NCI-H187 treated with DMSO at 0.1 percent for 48 hours (cell line): ENCODE results near the gene MYO1H.
A peak's percentile ranks its signal among the peaks of the same experiment; 100 is the strongest.
"Not testable (repeated sequence)": the region's sequence is repeated elsewhere in the genome, so short reads cannot be mapped to it uniquely, and the experiment has no call there.

Experiments used
- DNase-seq: peaks from one replicate; lab custom pipeline; 2025; lab: John Stamatoyannopoulos, UW

The MYO1H gene

DNA sequence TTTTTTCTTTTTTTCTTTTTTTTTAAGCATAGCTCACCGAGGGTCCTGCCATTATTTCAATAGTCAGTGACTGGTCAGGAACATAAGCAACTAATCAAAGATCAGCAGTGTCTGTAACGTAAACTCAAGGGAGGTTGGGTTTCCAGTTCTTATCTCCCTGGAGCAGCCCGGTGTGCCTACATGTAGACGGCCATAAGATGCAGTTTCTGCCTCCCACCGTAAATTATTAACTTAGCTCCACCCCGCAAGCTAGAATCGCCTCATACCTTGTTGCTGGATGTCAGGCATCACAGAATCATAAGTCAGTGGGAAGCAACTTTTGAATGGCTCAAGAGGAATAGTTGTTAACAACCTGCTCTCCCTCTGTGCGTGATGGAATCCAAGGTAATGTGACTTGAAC lies at the start of gene MYO1H:
TSS of gene MYO1H (plus strand) at position 312 of the 400 bp plus-strand sequence. CDS start at position 373, 61 bp downstream.
- DNase-seq: no peak

DNA sequence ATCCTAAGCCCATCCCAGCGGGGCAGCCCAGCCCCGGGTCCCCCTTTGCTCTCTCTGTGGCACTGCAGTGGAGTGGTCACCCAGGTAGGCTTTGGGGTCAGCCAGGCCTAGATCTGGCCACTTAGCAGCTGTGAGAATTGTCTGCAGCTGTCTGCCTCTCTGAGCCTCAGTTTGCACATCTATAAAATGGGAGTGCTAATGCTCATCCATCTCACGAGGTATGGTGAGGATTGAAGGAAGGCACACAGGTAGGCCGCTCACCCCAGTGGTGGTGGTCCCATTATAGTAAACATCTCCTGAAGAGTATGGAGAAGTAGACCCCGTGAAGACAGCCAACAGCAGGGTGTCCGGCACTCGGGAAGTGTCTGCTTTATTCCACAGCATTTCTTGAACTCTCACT lies 47.9 kb upstream of the MYO1H start:
- no peak for DNase-seq

DNA sequence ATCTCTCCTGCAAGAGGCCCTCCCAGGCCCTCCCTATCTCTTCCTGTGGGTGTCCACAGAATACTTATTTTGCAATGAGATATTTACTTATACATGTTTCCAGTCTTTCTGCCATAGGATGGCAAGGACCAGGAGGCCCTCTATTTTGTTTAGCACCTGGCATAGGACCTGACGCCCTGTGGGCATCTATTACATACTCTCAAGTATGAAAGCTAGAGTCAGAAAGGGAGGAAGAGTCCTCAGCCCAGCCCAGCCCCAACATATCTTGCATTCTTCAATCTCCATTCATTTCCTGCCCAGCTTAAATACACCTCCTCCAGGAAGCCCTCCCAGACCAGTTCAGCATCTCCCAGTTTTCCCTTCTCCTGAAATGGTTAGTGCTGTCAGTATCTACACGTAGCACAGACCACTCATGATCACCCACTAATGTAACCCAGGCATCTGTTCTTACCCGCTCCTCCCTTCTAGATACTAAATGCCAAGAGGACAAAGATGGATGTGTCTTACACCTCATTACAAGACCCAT lies 46.0 kb upstream of the MYO1H start:
- DNase-seq: no peak

DNA sequence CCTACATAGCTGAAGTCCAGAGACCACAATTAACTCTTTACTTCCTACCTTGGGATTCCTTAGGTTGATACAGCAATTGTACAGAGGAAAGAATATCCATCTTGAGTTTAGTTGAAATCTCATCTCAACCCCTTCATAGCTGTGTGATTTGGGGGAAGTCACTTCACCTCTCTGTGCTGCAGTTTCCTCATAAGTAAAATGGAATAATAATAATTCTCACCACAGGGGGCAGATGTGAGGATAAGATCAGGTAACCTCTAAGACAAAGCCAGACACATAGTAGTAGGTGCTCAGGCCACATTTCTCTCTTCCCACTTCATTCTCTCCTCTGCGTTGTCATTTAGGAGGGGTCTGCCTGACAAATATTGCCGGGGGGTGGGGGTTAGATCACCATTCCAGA lies 45.3 kb upstream of the MYO1H start:
- no peak for DNase-seq

DNA sequence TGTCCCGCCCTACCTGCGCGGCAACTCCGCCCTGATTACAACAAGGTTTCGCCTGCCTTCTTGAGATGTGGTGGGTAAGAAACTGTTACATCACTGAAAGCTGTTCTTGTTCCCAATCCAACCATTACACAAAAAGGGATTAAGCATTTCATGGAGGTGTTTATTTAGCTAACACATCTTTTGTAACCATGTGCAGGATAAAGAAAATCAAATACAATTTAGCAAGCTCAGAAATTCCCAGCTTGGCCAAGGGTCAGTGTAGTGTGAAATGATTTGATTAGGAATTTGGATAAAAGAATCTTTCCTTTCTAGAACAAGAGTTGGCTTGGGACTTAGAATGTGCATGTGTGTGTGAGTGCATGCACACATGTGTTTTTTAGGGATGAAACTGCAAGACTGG lies 44.9 kb upstream of the MYO1H start:
- DNase-seq: no peak

DNA sequence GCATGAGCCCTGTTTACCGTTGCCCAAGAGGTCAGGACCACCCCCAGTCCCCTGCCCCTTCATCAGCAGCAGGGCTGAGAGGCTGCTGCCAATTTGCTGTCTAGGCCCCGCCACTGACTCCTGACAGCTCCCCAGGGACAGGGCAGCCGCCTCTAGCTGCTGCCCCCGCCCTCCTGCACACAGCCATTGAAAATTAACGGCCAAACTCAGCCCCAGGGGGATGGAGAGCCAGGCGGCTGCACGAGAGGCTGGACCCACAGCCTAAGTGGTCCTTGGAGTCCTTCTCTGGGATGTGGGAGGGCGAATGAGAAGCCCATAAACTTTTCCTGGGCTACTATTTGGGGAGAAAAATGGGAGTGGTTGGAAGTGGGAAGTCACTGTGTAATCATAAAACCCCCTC lies 43.2 kb upstream of the MYO1H start:
- peak; percentile 62 for DNase-seq

DNA sequence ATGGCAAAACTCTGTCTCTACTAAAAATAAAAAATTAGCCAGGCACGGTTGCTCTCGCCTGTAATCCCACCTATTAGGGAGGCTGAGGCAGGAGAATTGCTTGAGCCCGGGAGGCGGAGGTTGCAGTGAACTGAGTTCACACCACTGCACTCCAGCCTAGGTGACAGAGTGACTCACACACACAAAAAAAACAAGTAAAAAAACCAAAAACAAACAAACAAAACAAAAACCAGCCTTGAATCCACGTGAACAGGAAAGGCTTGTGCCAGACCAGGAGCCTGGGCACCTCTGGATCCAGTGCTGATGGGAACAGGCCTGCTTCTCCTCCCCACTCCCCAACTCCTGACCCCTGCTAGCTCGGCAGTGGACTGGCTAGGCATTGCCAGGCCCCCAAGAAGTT lies 42.2 kb upstream of the MYO1H start:
- DNase-seq: no peak

DNA sequence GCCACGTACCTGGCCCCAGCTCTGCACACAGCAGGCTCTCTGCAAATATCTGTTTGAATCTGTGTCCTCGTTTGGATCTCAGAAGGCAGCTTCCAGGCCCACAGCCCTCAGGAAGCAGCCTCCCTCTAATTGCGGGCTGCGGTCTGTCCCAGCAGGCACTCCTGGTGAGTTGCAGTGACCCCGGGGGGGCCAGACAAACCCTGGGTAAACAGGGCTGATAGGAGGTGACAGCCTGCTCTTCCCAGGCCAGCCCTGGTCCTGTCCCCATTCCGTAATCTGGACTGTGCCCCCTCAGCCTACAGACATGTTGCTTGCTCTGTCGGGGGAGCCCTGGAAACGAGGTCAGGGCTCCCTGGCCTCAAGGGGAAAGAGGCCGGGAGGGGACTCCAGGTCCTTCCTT lies 40.6 kb upstream of the MYO1H start:
- DNase-seq: no peak

DNA sequence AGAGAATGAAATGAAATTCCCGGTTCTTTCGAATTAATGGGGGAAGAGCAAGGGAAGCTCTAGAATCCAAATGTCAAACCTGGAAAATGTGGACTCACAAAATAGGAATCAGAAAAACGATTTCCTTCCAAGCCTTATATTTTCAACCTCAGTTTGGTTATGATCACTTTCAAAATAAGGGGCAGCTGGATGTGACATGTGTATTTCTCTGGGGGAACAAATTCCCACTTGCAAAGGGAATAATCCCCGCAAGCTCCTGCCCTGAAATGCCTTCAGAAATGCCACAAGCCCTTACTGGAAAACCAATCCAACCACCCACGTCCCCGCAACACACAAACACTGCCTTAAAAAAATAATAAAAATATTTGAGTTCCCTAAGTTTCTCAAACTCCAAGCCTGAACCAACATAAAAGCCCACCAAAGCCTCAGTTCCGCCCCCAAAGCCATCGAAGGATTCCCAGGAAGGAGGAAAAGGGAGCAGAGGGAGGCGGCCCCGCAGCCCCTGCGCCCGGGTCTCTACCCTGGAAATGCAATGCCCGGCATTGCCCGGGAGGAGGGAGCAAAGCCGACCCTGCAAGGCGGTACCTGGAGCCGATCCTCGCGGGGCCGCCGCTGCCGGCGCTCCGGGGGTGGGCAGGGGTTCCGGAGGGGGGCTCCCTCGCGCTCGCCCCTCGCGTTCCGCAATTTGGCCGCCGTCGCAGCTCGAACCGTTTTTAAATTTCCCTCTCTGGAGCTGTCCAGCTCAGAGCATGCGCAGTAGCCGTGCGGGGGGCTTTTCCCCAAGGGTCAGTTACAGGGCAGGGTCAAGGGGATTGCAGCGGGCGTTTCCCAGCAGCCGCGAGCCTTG lies 38.9 kb upstream of the MYO1H start, which contains the start of gene FOXN4:
TSS of gene FOXN4 (minus strand) at position 751 of the 847 bp plus-strand sequence. CDS start 963 bp downstream, outside the sequence.
- no peak for DNase-seq

DNA sequence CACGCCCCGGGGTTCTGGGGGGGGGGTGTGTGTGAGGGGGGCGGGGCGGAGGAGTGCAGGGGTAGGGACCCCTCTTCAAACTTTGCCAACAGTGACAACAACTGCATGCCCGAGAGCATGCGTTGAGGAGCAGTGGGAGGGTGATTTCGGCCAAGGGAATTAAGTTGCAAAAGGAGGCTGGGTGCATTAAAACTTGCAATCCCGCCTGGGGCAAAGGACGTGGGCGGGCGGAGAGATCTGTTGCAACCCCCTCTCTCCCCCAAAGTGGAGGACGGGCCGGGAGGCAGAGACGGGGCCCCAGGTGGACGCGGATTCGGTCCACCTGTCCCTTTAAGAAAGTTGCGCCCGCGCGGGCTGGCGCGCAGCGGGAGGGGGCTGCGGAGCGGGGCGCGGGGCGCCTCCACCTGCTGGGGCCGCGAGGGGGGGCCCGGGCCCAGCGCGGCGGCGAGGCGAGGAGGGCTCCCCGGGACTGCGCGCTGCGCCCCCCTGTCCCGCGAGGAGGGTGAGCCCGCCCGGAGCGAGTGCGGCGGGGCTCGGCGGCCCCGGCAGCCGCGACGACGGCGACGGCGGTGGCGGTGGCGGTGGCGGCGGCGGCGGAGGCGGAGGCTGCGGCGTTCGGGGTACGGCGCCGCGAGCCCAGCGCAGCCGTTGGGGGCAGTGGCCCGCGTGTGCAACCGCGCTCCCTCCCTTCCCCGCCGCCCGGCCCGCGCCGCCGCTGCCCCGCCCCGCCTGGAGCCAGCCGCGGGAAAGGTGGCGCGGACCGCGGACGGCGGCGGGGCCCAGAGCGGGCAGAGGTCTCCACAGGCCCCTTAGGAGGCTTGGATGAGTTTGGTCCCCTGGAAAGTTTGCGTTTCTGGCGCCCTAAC lies 38.1 kb upstream of the MYO1H start:
- no peak for DNase-seq

DNA sequence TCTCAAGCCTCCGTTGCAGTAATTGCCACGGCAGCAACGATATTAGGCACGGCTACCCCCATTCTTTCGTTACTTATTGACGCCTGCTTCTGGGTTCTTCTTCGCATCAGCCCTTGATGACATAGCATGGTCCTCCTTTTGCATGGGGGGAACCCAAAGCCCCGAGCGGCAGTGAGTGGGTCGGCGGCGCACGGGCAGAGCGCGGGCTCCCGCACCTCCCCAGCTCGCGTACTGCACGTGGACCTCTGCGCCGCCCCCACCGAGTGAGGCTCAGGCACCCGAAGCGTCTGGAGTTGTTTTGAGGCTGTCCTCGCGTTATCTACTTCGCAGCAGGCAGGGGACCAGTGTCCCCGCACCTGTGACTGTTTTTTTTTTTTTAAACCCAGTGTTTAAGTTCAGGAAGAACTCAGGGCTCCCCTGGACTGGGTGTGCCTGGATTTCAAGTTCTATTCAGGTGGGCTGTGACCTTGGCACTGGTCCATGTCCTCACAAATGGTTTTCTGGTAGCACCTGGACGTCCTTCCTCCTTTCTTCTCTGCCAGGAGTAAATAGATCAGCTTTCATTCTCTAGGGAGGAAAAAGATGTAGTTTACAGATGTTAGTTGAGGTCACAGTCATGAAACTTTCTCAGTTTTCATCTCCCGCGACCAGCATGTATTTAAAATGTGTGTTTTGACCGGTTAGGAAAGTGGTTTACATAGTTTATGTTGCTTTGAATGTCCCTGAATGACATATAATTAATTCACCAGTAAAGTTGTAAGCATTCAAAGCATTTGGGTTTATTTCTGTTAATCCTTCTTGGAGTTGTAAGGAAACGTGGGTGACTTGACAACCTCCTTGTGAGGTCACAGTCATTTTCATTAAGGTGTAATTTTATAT lies 37.2 kb upstream of the MYO1H start:
- DNase-seq: peak; percentile 69

- DNase-seq: not testable (repeated sequence)
These were observed 26.4 kb upstream of the MYO1H start for GRCh38 chr12:109321294-109321693.

DNA sequence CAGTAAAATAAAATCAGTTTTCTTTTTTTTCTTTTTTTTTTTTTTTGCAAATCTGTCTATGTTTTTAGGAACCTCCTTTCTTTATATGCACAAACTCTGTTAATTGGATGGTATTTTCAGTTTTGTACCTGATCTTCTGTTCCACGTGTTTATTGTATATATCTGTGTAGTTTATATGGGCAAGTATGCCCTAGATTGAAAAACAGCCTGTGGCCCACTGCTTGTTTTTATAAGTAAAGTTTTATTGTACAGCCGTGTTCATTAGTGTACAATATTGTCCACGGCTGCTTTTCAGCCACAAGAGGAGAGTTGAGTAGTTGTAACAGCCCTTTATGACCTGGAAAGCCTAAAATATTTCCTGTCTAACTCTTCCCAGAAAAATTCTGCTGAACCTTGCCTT lies 18.7 kb upstream of the MYO1H start:
- no peak for DNase-seq

DNA sequence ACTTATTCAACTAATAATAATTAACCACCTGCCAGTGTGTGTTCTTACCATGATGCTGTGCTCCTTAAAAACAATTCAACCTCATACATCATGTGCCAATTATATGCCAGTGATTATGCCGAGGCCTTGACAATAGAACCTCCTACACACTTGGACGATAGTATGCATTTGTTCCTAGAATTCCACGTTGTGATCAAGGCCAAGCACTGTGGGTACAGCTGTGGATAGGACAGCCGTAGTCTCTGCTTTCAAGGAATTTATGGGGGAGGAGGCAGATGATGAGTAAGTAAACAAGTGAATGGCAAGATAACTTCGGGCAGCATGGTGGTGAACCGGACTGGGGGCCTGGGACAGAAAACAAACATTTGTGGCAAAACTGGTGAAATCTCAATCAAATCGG lies 18.0 kb upstream of the MYO1H start:
- no peak for DNase-seq

DNA sequence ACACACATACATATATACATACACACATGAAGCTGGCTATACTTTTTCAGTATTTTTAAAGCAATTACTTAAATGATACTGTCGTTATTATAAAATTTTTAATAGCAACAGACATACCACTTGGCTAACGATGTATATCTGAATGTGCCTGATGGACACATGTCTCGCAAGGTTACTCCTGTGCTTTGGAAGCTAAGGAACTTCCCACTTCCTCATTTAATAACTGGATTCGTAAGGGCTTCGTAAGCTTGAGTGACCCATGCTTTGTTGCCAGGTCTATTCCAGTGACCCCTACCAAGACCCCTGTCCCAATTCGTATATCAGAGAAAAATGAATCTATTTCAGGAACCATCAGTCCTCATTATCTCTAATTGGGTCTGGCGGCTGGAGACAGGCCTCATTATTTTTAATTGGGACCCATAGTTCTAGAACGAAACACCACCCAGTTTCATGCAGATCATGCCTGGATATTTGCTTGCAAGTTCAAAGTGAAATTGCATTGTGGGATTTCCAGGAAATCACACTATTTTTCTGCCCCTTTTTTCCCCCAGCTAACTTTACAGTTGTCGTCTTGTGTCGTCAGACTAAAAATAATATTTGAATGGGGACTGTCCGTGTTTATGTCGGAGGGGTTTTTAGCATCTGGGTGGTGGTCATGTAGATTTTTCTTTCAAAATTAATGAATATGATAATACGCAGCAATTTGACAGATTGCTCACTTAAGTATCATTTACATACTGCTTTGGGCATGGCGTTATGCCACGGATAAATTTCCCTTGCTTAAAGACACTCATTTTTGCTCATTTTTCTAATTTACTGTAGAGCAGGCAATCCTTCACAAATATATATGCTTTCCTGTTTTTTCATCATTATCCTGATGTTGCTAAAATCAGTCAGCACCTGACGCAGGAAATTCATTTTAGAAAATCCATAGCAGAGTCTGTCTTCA lies 17.1 kb upstream of the MYO1H start:
- no peak for DNase-seq

- no peak for DNase-seq
These were observed 16.3 kb upstream of the MYO1H start for GRCh38 chr12:109331301-109331952.

- DNase-seq: no peak
These were observed 12.8 kb upstream of the MYO1H start for GRCh38 chr12:109334887-109335286.

DNA sequence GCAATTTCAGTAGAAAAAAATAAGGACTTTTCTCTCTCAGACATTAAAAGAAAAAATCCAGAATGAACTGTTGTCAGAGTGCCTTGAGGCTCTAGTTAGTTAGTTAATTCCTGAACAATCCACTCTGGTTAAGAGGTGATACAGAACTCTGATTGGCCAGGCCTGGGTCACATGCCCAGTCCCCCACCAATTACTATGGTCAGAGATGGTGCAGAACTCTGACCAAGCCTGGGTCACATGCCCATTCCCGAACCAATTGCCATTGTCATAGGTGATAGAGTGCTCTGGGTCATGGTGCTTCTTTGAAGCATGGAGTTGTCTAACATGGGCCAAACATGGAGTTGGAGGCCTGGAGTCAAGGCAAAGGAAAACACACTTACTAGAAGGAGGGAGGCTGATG lies 11.1 kb upstream of the MYO1H start:
- DNase-seq: no peak

GRCh38 chr12:109343677-109344076 lies 4.0 kb upstream of the MYO1H start:
- no peak for DNase-seq

- no peak for DNase-seq
These were observed 2.3 kb upstream of the MYO1H start for GRCh38 chr12:109345428-109345827.
